ENCODE data around the gene MORC4.

DNA sequence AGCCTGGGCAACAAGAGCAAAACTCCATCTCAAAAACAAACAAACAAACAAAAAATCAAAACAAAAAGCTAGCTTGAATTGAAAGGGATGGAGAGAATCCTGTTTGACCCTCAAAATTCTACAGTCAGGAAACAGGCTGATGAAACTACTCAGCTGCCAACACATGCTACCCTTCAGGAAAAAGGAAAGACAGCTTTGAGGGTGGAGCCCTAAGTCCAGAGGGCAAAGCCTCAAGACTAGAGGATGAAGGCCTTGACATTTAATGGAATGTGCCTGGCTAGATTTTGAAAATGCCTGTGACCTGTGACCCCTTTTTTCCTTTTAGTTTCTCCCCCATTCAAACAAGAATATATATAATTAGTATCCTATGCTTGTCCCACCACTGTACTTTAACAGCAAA, 27.1 kb downstream of the MORC4 start:
- TF ChIP-seq, protein P1, sequence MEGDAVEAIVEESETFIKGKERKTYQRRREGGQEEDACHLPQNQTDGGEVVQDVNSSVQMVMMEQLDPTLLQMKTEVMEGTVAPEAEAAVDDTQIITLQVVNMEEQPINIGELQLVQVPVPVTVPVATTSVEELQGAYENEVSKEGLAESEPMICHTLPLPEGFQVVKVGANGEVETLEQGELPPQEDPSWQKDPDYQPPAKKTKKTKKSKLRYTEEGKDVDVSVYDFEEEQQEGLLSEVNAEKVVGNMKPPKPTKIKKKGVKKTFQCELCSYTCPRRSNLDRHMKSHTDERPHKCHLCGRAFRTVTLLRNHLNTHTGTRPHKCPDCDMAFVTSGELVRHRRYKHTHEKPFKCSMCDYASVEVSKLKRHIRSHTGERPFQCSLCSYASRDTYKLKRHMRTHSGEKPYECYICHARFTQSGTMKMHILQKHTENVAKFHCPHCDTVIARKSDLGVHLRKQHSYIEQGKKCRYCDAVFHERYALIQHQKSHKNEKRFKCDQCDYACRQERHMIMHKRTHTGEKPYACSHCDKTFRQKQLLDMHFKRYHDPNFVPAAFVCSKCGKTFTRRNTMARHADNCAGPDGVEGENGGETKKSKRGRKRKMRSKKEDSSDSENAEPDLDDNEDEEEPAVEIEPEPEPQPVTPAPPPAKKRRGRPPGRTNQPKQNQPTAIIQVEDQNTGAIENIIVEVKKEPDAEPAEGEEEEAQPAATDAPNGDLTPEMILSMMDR (IDR thresholded peaks at IDR 0.05; ENCODE audit: borderline replicate concordance, extremely low read depth, low read length, poor library complexity, severe bottlenecking) = no peak
- TF ChIP-seq EZH2 (IDR thresholded peaks at IDR 0.05; ENCODE audit: borderline replicate concordance, low read depth, low read length, severe bottlenecking) = no peak

All from DND-41 (cell line).